ENCODE results near the gene MOGAT1.

DNA sequence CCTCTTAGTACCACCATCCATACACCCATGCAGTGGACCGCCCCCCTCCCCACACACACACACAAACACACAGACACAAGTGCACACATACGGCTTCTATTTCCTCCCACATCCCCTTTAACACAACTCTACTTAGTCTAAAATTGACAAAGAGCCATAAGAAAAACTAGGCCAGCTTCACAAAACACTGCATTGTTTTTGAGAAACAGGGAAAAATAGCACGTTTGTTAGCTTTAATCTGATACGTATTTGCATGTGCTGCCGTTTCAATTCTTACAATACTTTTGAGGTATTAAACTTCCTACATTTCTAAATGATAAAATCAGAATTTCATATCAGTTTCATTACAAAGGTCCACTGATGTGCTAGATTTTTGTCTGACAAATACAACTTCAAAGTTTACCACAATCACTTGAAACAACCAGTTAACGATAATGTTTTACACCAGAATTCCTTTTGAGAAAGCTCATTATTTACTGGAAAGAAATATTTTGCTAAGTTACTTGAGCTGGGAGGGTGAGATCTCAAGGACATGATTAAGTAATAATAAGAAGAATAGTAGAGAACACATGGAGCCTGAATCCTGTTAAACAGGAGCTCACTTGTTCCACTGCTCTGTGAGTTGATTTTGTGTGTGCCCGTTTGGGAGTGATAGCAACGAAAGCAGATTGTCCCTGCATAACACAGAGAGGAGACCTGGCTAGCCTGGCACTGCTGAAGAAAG, 74.5 kb downstream of the MOGAT1 start:
- TF ChIP-seq POLR2A (IDR thresholded peaks at IDR 0.05) = no peak
- TF ChIP-seq CTCF (IDR thresholded peaks at IDR 0.05) = no peak

All from lower leg skin (tissue), 3 donors.